NT2/D1 (cell line): ENCODE data around the gene ZFYVE9.
"Not testable (repeated sequence)": the region's sequence is repeated elsewhere in the genome, so short reads cannot be mapped to it uniquely, and the experiment has no call there.

Source experiments
- DNase-seq: peaks from one replicate; pipeline ENCODE4 v3.0.0-alpha.2; 2011; ENCODE audit warnings: low read depth, low spot score
- H3K27me3 ChIP-seq: 2 replicates; pipeline ENCODE4 v1.6.0; 2011; ENCODE audit warnings: mild to moderate bottlenecking; ENCODE audit not compliant: insufficient read length, insufficient read depth
- H3K36me3 ChIP-seq: 2 replicates; pipeline ENCODE4 v1.6.1; 2011; ENCODE audit warnings: mild to moderate bottlenecking, low read length, mixed read lengths; ENCODE audit not compliant: insufficient read depth, insufficient read length
- H3K4me1 ChIP-seq: 2 replicates; pipeline ENCODE4 v1.5.1; 2011; ENCODE audit not compliant: insufficient read depth, insufficient read length
- H3K4me3 ChIP-seq: 2 replicates; pipeline ENCODE4 v1.5.1; 2011; ENCODE audit warnings: low read depth; ENCODE audit not compliant: insufficient read length
- H3K9ac ChIP-seq: 2 replicates; pipeline ENCODE4 v1.6.0; 2011; ENCODE audit warnings: low read depth; ENCODE audit not compliant: insufficient read length
- H3K9me3 ChIP-seq: 2 replicates; pipeline ENCODE4 v1.5.1; 2011; ENCODE audit warnings: mild to moderate bottlenecking, low read length; ENCODE audit not compliant: insufficient read depth
- SUZ12 ChIP-seq: IDR thresholded peaks from 2 replicates; pipeline ENCODE4 v1.6.1; 2011; ENCODE audit not compliant: insufficient read length, insufficient read depth; ENCODE audit errors: extremely low read depth
- YY1 ChIP-seq: IDR thresholded peaks from 2 replicates; pipeline ENCODE4 v1.6.1; 2011; ENCODE audit not compliant: insufficient read length, insufficient read depth
- ZNF274 ChIP-seq: IDR thresholded peaks from 2 replicates; pipeline ENCODE4 v1.6.1; 2011; ENCODE audit warnings: mild to moderate bottlenecking, low read depth, low read length

The ZFYVE9 gene

GRCh38 chr1:52193985-52194384, 52.1 kb downstream of the ZFYVE9 start:
- H3K9ac ChIP-seq, result no peak overlapping the region
- TF ChIP-seq ZNF274, result no peak
- no peak for TF ChIP-seq SUZ12
- TF ChIP-seq YY1, result no peak
- no peak for DNase-seq

DNA sequence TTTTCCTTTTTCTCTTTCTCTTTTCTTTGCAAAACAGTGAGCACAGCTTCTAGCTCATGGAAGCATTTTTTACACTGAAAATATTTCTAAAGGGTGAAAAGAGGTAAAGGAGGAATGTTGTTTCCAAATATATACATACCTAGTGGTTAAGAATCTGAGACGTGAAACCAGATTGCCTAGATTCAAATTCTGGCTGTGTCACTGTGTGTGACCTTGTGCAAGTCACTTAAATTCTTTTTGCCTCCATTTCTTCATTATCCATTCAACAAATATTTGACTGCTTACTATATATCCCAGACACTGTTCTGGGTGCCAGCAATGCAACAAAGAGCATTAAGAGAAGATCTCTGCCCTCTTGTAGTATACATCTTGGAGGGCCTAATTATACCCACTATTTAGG, 53.3 kb downstream of the ZFYVE9 start:
- no peak overlapping the region for H3K4me3 ChIP-seq
- H3K9me3 ChIP-seq, result peaks cover 11% of the 10 kb centered on the region
- no peak for DNase-seq
- no peak overlapping the region for H3K9ac ChIP-seq
- no peaks in the 10 kb centered on the region for H3K27me3 ChIP-seq
- no peaks in the 10 kb centered on the region for H3K4me1 ChIP-seq
- TF ChIP-seq ZNF274, result no peak
- no peak for TF ChIP-seq YY1
- no peak for TF ChIP-seq SUZ12
- H3K36me3 ChIP-seq, result no peaks in the 10 kb centered on the region

More at GRCh38 chr1:52193985-52194384, 52.1 kb downstream of the ZFYVE9 start:
- no peak overlapping the region for H3K4me3 ChIP-seq
- no peaks in the 10 kb centered on the region for H3K36me3 ChIP-seq
- no peaks in the 10 kb centered on the region for H3K27me3 ChIP-seq
- H3K4me1 ChIP-seq, result no peaks in the 10 kb centered on the region
- no peaks in the 10 kb centered on the region for H3K9me3 ChIP-seq

DNA sequence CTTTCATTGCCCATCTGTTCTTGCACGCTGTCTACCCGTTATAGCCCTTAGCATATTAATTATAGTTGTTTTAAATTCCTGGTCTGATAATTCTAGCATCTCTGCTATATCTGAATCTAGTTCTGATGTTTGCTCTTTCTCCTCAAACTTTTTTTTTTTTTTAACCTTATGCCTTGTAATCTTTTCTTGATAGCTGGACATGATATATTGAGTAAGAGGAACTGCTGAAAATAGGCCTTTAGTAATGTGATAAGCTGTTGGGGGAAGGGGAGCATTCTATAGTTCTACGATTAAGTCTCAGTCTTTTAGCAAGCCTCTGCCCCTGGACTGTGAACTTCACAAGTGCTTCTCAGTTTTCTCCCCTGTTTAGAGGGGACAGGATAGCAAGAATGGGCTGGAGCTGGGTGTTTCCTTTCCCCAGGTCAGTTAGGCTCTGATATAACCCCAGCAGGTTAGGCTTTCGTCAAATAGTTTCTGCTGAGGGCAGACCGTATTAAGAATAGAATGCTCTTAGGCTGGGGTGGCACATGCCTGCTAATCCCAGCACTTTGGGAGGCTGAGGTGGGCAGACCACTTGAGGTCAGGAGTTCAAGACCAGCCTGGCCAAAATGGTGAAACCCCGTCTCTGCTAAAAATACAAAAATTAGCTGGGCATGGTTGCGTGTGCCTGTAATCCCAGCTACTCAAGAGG, 62.2 kb downstream of the ZFYVE9 start:
- Histone ChIP-seq H3K9me3 (peaks cover 21% of the 10 kb centered on the region), H3K27me3 (no peaks in the 10 kb centered on the region), H3K4me1 (no peaks in the 10 kb centered on the region), H3K9ac (no peak overlapping the region), H3K36me3 (no peaks in the 10 kb centered on the region), H3K4me3 (no peak overlapping the region)
- DNase-seq, result no peak
- TF ChIP-seq YY1 (no peak), ZNF274 (no peak), SUZ12 (no peak)

DNA sequence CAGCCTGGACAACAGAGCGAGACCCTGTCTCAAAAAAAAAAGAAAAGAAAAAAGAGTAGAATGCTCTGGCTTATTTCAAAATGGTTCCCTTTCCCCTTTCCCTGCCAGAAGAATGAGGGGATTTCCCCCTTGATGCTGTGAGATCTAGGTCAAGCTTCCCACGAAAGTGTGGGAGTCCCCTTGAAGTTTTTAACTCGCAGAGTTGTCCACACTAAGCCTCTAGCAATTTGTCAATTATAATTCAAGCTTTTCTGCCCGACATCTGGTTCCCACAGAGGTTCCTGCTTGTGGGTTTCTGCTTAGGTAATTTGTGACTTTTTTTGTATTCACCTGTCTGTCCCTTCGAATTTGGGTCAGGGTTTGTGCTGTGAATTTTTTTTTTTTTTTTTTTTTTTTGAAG, 62.8 kb downstream of the ZFYVE9 start:
- peaks cover 15% of the 10 kb centered on the region for H3K9me3 ChIP-seq
- TF ChIP-seq YY1 (no peak), ZNF274 (no peak), SUZ12 (no peak)
- H3K27me3 ChIP-seq, result no peaks in the 10 kb centered on the region
- H3K36me3 ChIP-seq, result no peaks in the 10 kb centered on the region
- no peaks in the 10 kb centered on the region for H3K4me1 ChIP-seq
- no peak for DNase-seq
- H3K4me3 ChIP-seq, result no peak overlapping the region
- no peak overlapping the region for H3K9ac ChIP-seq

DNA sequence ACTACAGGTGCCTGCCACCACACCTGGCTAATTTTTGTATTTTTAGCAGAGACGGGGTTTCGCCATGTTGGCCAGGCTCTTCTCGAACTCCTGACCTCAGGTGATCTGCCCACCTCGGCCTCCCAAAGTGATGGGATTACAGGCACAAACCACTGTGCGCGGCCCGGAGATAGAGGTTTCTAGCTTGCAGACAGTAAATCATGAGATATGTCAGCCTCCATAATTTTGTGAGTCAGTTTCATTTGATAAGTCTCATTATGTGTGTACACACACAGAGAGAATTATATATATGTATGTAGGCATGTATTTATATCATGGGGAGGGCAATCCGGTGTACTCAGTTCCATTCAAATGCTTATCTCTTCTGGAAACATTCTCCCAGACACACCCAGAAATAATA, 64.8 kb downstream of the ZFYVE9 start:
- H3K9ac ChIP-seq, DNase-seq, H3K36me3 ChIP-seq, H3K4me1 ChIP-seq, H3K4me3 ChIP-seq, H3K9me3 ChIP-seq, H3K27me3 ChIP-seq: not testable (repeated sequence)

- H3K4me1 ChIP-seq, result no peaks in the 10 kb centered on the region
- TF ChIP-seq YY1 (no peak), SUZ12 (no peak), ZNF274 (no peak)
- no peak for DNase-seq
These were observed 67.5 kb downstream of the ZFYVE9 start for GRCh38 chr1:52209429-52209828.

GRCh38 chr1:52210044-52210443, 68.2 kb downstream of the ZFYVE9 start:
- H3K4me1 ChIP-seq, result no peaks in the 10 kb centered on the region
- H3K36me3 ChIP-seq, result no peaks in the 10 kb centered on the region
- TF ChIP-seq YY1, result no peak
- no peak for TF ChIP-seq SUZ12
- no peak for TF ChIP-seq ZNF274
- peaks cover 5% of the 10 kb centered on the region; the same call in 1 of the 2 replicates for H3K9me3 ChIP-seq
- H3K27me3 ChIP-seq, result no peaks in the 10 kb centered on the region
- H3K4me3 ChIP-seq, result no peak overlapping the region
- no peak overlapping the region for H3K9ac ChIP-seq
- no peak for DNase-seq

More at GRCh38 chr1:52209429-52209828, 67.5 kb downstream of the ZFYVE9 start:
- Histone ChIP-seq H3K9ac (no peak overlapping the region), H3K9me3 (no peaks in the 10 kb centered on the region), H3K4me3 (no peak overlapping the region), H3K36me3 (no peaks in the 10 kb centered on the region), H3K27me3 (no peaks in the 10 kb centered on the region)

GRCh38 chr1:52216907-52217458, 75.1 kb downstream of the ZFYVE9 start:
- no peak for DNase-seq

More at GRCh38 chr1:52216907-52217458, 75.1 kb downstream of the ZFYVE9 start:
- TF ChIP-seq SUZ12, result no peak
- Histone ChIP-seq H3K4me1 (no peaks in the 10 kb centered on the region), H3K9ac (no peak overlapping the region), H3K4me3 (no peak overlapping the region), H3K36me3 (peaks cover 7% of the 10 kb centered on the region), H3K9me3 (peaks cover 44% of the 10 kb centered on the region), H3K27me3 (no peaks in the 10 kb centered on the region)
